Retinal pigment epithelial cell (primary cell): ENCODE results near the gene MOCOS.

ENCODE experiments used
- DNase-seq: peaks from one replicate; pipeline ENCODE4 v3.0.0-alpha.2; 2010; ENCODE audit warnings: low read depth
- H3K4me3 ChIP-seq: 2 replicates; pipeline ENCODE4 v1.5.1; 2011; ENCODE audit warnings: mild to moderate bottlenecking, low read length, control low read depth, moderate library complexity
- CTCF ChIP-seq: conservative IDR thresholded peaks from 2 replicates; pipeline ENCODE4 v1.5.1; 2011; ENCODE audit warnings: low read depth, low read length, control low read depth, inconsistent platforms

The MOCOS gene

GRCh38 chr18:36296650-36297416 is 109.5 kb downstream of the MOCOS start:
- peak overlapping the region; percentile 59 for H3K4me3 ChIP-seq
- TF ChIP-seq CTCF, result peak; percentile 63
- peak; percentile 60 for DNase-seq

GRCh38 chr18:36297417-36298125 is 110.3 kb downstream of the MOCOS start, which contains the start of gene FHOD3:
FHOD3 (plus strand) TSS chr18:36297713; CDS start chr18:36297836, 123 bp downstream.
- no peak for DNase-seq
- no peak for TF ChIP-seq CTCF
- peak within 1 kb of the TSS; percentile 61 for H3K4me3 ChIP-seq

- TF ChIP-seq CTCF, result no peak
- peak overlapping the region; percentile 61 for H3K4me3 ChIP-seq
Measured at GRCh38 chr18:36298126-36298741, 110.9 kb downstream of the MOCOS start.

GRCh38 chr18:36299015-36299414 is 111.7 kb downstream of the MOCOS start:
- peak overlapping the region; percentile 61 for H3K4me3 ChIP-seq
- no peak for TF ChIP-seq CTCF
- no peak for DNase-seq

More at GRCh38 chr18:36298126-36298741, 110.9 kb downstream of the MOCOS start:
- DNase-seq, result no peak

- no peak for DNase-seq
- no peak overlapping the region for H3K4me3 ChIP-seq
- TF ChIP-seq CTCF, result no peak
Measured at GRCh38 chr18:36300211-36300610, 112.9 kb downstream of the MOCOS start.

GRCh38 chr18:36301884-36302283 is 114.6 kb downstream of the MOCOS start:
- no peak for DNase-seq
- TF ChIP-seq CTCF, result no peak
- H3K4me3 ChIP-seq, result no peak overlapping the region

GRCh38 chr18:36302676-36303075 is 115.4 kb downstream of the MOCOS start:
- TF ChIP-seq CTCF, result no peak
- DNase-seq, result no peak
- no peak overlapping the region for H3K4me3 ChIP-seq
